Kidney tubule cell (primary cell): ENCODE measurements around the gene CHSY1.
"Not testable (repeated sequence)": the region's sequence is repeated elsewhere in the genome, so short reads cannot be mapped to it uniquely, and the experiment has no call there.

ENCODE experiments used
- DNase-seq: peaks from one replicate; pipeline ENCODE4 v3.0.0-alpha.2; 2018; ENCODE audit warnings: low spot score

CHSY1 gene

GRCh38 chr15:101134780-101135179 lies 117.1 kb downstream of the CHSY1 start:
- no peak for DNase-seq

DNA sequence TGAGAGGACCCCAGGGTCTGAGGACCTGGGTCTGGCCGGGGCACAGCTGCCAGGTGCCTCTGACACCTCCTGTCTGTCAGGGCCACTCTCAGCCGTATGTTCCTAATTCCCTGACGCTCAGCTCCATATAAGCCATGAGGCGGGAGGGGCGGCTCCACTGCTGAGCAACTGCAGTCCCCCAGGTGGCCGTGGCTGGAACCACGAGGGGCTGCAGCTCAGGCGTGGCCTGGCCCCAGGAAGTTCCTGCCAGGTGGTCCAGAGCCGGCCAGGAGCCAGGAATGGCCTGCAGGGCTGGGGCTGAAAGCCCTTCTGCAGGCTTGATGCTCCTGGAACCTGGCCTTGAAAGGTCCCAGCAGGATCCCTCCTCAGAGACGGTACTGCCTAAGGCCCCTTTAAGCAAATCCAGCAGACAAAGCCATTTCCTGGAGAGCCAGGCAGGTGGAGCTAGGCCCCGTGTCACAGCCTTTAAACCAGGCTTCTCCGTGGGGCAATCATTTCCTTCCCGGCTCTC lies 118.0 kb downstream of the CHSY1 start:
- no peak for DNase-seq

DNA sequence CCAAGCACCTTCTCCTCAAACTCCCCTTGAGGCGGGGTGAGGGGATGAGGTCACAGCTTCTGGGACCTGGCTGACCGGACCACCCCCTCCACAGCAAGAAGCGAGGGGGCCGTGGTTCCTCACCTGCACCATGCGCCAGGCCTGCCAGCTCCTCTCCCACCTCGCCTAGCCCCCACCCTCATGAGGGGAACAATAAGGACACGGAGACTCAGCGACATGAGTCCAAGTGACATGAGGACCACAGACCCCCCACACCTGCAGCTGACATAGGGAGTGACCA lies 118.7 kb downstream of the CHSY1 start:
- DNase-seq: no peak

DNA sequence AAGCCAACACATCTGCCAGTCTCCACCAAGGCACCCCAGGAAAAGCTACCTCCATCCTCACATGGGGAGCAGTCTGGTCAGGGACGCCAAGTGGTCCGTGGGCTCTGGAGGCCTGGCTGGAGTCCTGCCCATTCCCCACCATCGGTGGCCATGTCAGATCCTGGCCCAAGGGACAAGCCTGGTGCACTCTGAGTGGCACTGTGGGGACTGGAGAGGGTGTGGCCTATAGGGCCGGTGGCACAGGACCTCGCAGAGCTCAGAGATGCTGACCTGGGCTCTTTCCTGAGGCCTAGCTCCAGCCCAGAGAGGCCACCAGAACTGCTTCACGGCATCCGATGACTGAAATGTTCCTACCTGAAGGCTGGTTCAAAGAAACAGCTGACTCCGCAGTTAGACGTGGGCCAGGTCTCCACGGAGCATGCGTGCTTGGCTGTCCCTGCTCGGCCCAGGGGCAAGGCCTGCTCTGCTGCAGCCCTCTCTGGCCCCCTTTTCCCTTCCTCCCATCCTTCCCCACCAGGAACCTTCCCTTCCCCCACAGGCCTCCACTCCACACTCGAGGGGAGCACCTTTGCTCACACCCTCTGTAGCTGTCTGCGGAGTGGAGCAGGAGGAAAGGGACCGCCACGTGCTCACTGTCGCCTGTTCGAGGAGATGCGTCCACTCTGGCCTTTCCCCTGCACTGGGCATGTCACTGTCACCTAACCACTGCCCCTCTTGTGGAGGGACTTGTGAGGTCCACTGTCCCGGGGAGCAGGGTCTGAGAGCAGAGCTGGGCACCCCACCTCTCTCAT lies 119.3 kb downstream of the CHSY1 start:
- DNase-seq: no peak

- DNase-seq: no peak
Measured at GRCh38 chr15:101131489-101132389, 120.1 kb downstream of the CHSY1 start.

GRCh38 chr15:101129851-101130380 lies 121.9 kb downstream of the CHSY1 start:
- no peak for DNase-seq

- DNase-seq: peak; percentile 90
Measured at GRCh38 chr15:101128221-101129015, 123.4 kb downstream of the CHSY1 start.

DNA sequence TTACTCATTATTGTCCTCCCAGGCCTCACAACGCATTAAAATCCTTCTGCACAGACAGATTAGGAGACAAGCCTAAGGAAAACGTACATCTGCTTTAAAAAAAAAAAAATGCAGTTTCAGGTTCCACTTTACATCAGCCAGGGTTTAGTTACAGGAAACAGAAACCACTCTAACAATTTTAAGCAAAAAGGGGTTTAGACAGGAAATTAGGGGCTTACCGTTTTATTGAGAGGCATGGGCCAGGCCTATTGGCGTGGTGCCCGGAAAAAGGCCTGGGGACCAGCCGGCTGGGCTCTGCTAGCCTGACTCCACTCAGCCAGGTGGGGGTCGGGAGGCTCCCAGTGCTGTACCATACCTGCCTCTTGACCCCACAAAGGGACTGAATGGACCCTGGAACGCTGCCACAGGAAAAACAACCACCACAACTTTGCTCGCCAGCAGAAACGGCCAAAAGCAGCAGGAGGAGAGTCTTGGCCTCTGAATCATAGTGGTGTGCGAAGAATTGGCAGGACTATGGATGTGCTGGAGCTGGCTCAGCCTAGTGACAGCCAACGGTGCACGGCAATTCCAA lies 124.3 kb downstream of the CHSY1 start:
- peak; percentile 88 for DNase-seq

- no peak for DNase-seq
Measured at GRCh38 chr15:101126618-101127505, 125.0 kb downstream of the CHSY1 start.

DNA sequence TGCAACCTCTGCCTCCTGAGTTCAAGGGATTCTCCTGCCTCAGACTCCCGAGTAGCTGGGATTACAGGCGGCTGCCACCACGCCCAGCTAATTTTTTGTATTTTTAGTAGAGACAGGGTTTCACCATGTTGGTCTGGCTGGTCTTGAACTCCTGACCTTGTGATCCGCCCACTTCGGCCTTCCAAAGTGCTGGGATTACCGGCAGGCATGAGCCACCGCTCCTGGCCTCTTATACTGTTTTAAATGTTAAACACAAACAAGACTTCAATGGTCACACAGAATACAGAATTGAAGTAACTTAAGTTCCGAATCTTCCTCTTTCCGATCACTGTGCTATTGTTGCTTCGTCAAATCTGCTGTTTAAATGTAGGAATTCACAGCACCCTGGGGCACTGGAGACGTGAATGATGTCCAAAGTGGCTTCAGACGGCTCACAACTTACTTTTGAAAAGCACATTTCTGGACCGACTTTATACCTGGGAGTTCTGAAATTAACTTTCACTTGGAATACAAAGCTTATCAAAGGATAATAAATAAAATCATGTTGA lies 125.9 kb downstream of the CHSY1 start:
- not testable (repeated sequence) for DNase-seq
